Suprapubic skin (tissue), 4 donors: ENCODE results near the gene TKT.

ENCODE experiments used
- CTCF ChIP-seq, 2 donors: fragments of 200-600 bp in 1 of 2; fragments of 450-650 bp in 1 of 2; sonication (generic) in 1 of 2; IDR thresholded peaks; one replicate each; pipeline ENCODE4 v1.5.1; 2016 to 2019; ENCODE audit warnings: antibody characterized with exemption in 2 of 2, mild to moderate bottlenecking in 1 of 2, moderate library complexity in 1 of 2
- EP300 ChIP-seq: sonication (generic); formaldehyde crosslinking; IDR thresholded peaks from one replicate; pipeline ENCODE4 v1.6.1; 2017; ENCODE audit warnings: antibody characterized with exemption
- POLR2AphosphoS5 ChIP-seq, 3 donors: sonication (generic); formaldehyde crosslinking; IDR thresholded peaks; one replicate each; pipeline ENCODE4 v1.6.1; 2017; ENCODE audit warnings: antibody characterized with exemption in 3 of 3

GRCh38 chr3:53195066-53195450, 60.8 kb downstream of the TKT start:
- TF ChIP-seq EP300 (no peak), POLR2AphosphoS5 (IDR thresholded peaks at IDR 0.05) (no peak), CTCF (IDR thresholded peaks at IDR 0.05) (no peak)
